Naive thymus-derived CD4-positive, alpha-beta T cell (primary cell): Measurements from ENCODE around the gene GMDS. TPM values are rescaled to one million over a fixed set of nuclear protein-coding genes. Genes with fewer than 3 reads are reported as not detected.

Source experiments
- ATAC-seq: fragments of 150-1000 bp; cut with Tn5 transposase; 2 replicates; pipeline ENCODE4 v1.10.0; 2021; ENCODE audit warnings: mild to moderate bottlenecking, moderate library complexity
- CTCF ChIA-PET: fragments of 350-600 bp; sonication (Branson Sonifier 250); formaldehyde crosslinking; loops from one replicate; lab custom pipeline; 2021; ENCODE audit warnings: antibody characterized with exemption; lab: Charles Lee
- POLR2A ChIA-PET: fragments of 350-600 bp; sonication (Branson Sonifier 250); formaldehyde crosslinking; loops from one replicate; lab custom pipeline; 2021; ENCODE audit warnings: antibody characterized with exemption, inconsistent platforms; lab: Charles Lee
- DNase-seq, 9 donors: peaks; one replicate each; pipeline versions ENCODE4 v3.0.0 to v3.0.0-alpha.2; 2020 to 2022; ENCODE audit warnings: mixed read lengths in 1 of 9
- H3K27ac ChIP-seq: one replicate; pipeline ENCODE4 v1.7.0; 2013; ENCODE audit warnings: mild to moderate bottlenecking, low read depth, low read length, moderate library complexity
- H3K27me3 ChIP-seq, 2 donors: one replicate each; pipeline ENCODE4 v1.7.0; 2013; ENCODE audit warnings: low read length in 2 of 2, mild to moderate bottlenecking in 2 of 2, moderate library complexity in 2 of 2; ENCODE audit not compliant: control insufficient read depth in 2 of 2, insufficient read depth in 2 of 2
- H3K36me3 ChIP-seq, 3 experiments: 1 replicate in 2 of 3; 2 replicates in 1 of 3; pipeline ENCODE4 v1.7.0; 2013; ENCODE audit warnings: low read length in 3 of 3, mild to moderate bottlenecking in 3 of 3, moderate library complexity in 1 of 3; ENCODE audit not compliant: insufficient read depth in 3 of 3, control insufficient read depth in 2 of 3
- H3K4me1 ChIP-seq, 2 donors: one replicate each; pipeline ENCODE4 v1.7.0; 2013; ENCODE audit warnings: low read length in 2 of 2, mild to moderate bottlenecking in 2 of 2, moderate library complexity in 1 of 2; ENCODE audit not compliant: control insufficient read depth in 2 of 2, insufficient read depth in 2 of 2
- H3K4me3 ChIP-seq: 2 replicates; pipeline ENCODE4 v1.7.0; 2013; ENCODE audit warnings: mild to moderate bottlenecking, low read length
- H3K9me3 ChIP-seq, 3 experiments: 1 replicate in 2 of 3; 2 replicates in 1 of 3; pipeline ENCODE4 v1.7.0; 2013; ENCODE audit warnings: low read length in 3 of 3; ENCODE audit not compliant: control insufficient read depth in 2 of 3
- H3K27ac Mint-ChIP-seq, 9 donors: one replicate each; pipeline ENCODE4 v1.8.0; 2020 to 2022; ENCODE audit warnings: mixed read lengths in 9 of 9, mild to moderate bottlenecking in 8 of 9, moderate library complexity in 5 of 9, inconsistent platforms in 2 of 9
- H3K27me3 Mint-ChIP-seq, 5 donors: one replicate each; pipeline ENCODE4 v1.8.0; 2021 to 2022; ENCODE audit warnings: mixed read lengths in 5 of 5, mild to moderate bottlenecking in 1 of 5
- H3K36me3 Mint-ChIP-seq, 5 donors: one replicate each; pipeline ENCODE4 v1.8.0; 2020 to 2022; ENCODE audit warnings: mixed read lengths in 5 of 5, mild to moderate bottlenecking in 3 of 5, inconsistent platforms in 1 of 5
- H3K4me1 Mint-ChIP-seq, 7 donors: one replicate each; pipeline ENCODE4 v1.8.0; 2020 to 2022; ENCODE audit warnings: mixed read lengths in 7 of 7, mild to moderate bottlenecking in 3 of 7, inconsistent platforms in 1 of 7
- H3K4me3 Mint-ChIP-seq, 10 donors: one replicate each; pipeline ENCODE4 v1.8.0; 2020 to 2022; ENCODE audit warnings: mild to moderate bottlenecking in 10 of 10, mixed read lengths in 10 of 10, moderate library complexity in 6 of 10, inconsistent platforms in 2 of 10
- H3K9me3 Mint-ChIP-seq, 11 donors: one replicate each; pipeline ENCODE4 v1.8.0; 2020 to 2022; ENCODE audit warnings: mixed read lengths in 11 of 11, mild to moderate bottlenecking in 4 of 11, inconsistent platforms in 1 of 11, moderate library complexity in 1 of 11
- intact Hi-C, 2 donors: fragments of 100-400 bp; cut with micrococcal nuclease; formaldehyde crosslinking; loops; one replicate each; pipeline ENCODE4 v1.15.1; 2023
- polyA plus RNA-seq, 2 donors: library from polyadenylated mRNA; unstranded; fragments of 300-500 nt; fragmentation: Illumina TruSeq; gene quantifications; one replicate each; pipeline ENCODE4 v1.2.3, GENCODE V29; 2021
- total RNA-seq, 6 experiments: library from RNA in 5 of 6; stranded (reverse) in 5 of 6; gene quantifications; 1 replicate in 5 of 6; 2 replicates in 1 of 6; pipeline ENCODE4 v1.2.3 and lab custom pipeline; 2021 to 2026

GMDS gene
- total and polyA plus RNA-seq, 7 experiments from 2014 or later, result 12.7 to 33.9 (median 18.3) TPM

- Histone ChIP-seq H3K4me3 (peak overlapping the region; percentile 62), H3K4me1 (peaks cover 10 to 18% of the 10 kb centered on the region in 2 donors), H3K9me3 (no peaks in the 10 kb centered on the region), H3K27me3 (peaks cover 15 to 33% of the 10 kb centered on the region in 2 donors), H3K27ac (no peak overlapping the region), H3K36me3 (no peaks in the 10 kb centered on the region)
- Mint-ChIP-seq H3K9me3 (peaks cover 0 to 5% (median 0%) of the 10 kb centered on the region in 11 donors), H3K4me1 (peaks cover 28 to 49% (median 40%) of the 10 kb centered on the region in 7 donors), H3K36me3 (no peaks in the 10 kb centered on the region), H3K27me3 (peaks cover 51 to 66% (median 54%) of the 10 kb centered on the region in 5 donors), H3K27ac (peak overlapping the region in 5 of 9 donors; percentile 9 to 76 (median 32)), H3K4me3 (peak overlapping the region; percentile 80 to 91 (median 87))
- DNase-seq (peak in 2 of 9 donors; percentile 28 to 31), ATAC-seq (no peak)
- ChIA-PET CTCF (no interaction called here), POLR2A (no interaction called here)
- intact Hi-C loops, result loop anchor here in 1 of 2 donors (2.0 to 5.0 kb wide), 3 partner anchors 233 to 1619 kb away; partner anchors contain the start of gene FOXQ1
Observed at GRCh38 chr6:1611572-1612298, 633.7 kb downstream of the GMDS start.

- Mint-ChIP-seq H3K27ac (no peak overlapping the region), H3K9me3 (peaks cover 0 to 5% (median 0%) of the 10 kb centered on the region in 11 donors), H3K4me3 (peak overlapping the region in 1 of 10 donors; percentile 78), H3K27me3 (peaks cover 55 to 66% (median 56%) of the 10 kb centered on the region in 5 donors), H3K36me3 (no peaks in the 10 kb centered on the region), H3K4me1 (peaks cover 28 to 54% (median 45%) of the 10 kb centered on the region in 7 donors)
- intact Hi-C loops, result loop anchor here in 1 of 2 donors (5.0 kb wide), 1 partner anchor 299 kb away; the partner anchor contains the start of gene FOXQ1
- DNase-seq, result no peak
- Histone ChIP-seq H3K4me3 (no peak overlapping the region), H3K27me3 (peaks cover 20 to 33% of the 10 kb centered on the region in 2 donors), H3K36me3 (no peaks in the 10 kb centered on the region), H3K9me3 (no peaks in the 10 kb centered on the region), H3K4me1 (peaks cover 13 to 18% of the 10 kb centered on the region in 2 donors), H3K27ac (no peak overlapping the region)
- ATAC-seq, result no peak
- POLR2A ChIA-PET, result no interaction called here
- CTCF ChIA-PET, result no interaction called here
Observed at GRCh38 chr6:1611322-1611571, 634.2 kb downstream of the GMDS start.

- intact Hi-C loops, result loop anchor here in 1 of 2 donors (5.0 kb wide), 1 partner anchor 298 kb away; the partner anchor contains the start of gene FOXQ1
- Histone ChIP-seq H3K4me1 (peaks cover 19% of the 10 kb centered on the region in 2 donors), H3K4me3 (peak overlapping the region; percentile 26), H3K9me3 (no peaks in the 10 kb centered on the region), H3K27me3 (peaks cover 20 to 33% of the 10 kb centered on the region in 2 donors), H3K27ac (no peak overlapping the region), H3K36me3 (no peaks in the 10 kb centered on the region)
- ATAC-seq (peak; percentile 17), DNase-seq (peak in 3 of 9 donors; percentile 20 to 35 (median 33))
- H3K27me3 Mint-ChIP-seq, result peaks cover 55 to 66% (median 60%) of the 10 kb centered on the region in 5 donors
- peaks cover 32 to 60% (median 50%) of the 10 kb centered on the region in 7 donors for H3K4me1 Mint-ChIP-seq
- ChIA-PET CTCF (no interaction called here), POLR2A (no interaction called here)
- peaks cover 0 to 5% (median 0%) of the 10 kb centered on the region in 11 donors for H3K9me3 Mint-ChIP-seq
- H3K4me3 Mint-ChIP-seq, result peak overlapping the region; percentile 75 to 88 (median 82)
- H3K36me3 Mint-ChIP-seq, result no peaks in the 10 kb centered on the region
- H3K27ac Mint-ChIP-seq, result peak overlapping the region in 1 of 9 donors; percentile 58
Observed at GRCh38 chr6:1610497-1611321, 634.7 kb downstream of the GMDS start.

GRCh38 chr6:1609648-1610496 is 635.5 kb downstream of the GMDS start, which contains the start of gene FOXC1:
Gene FOXC1 (plus strand): TSS chr6:1609915. CDS start chr6:1610446, 531 bp downstream.
- H3K9me3 Mint-ChIP-seq, result peaks cover 0 to 5% (median 0%) of the 10 kb centered on the region in 11 donors
- H3K27me3 ChIP-seq, result peaks cover 20 to 36% of the 10 kb centered on the region in 2 donors
- intact Hi-C loops, result loop anchor here (5.0 to 10.0 kb wide), 3 partner anchors 298 to 1455 kb away; partner anchors contain the start of genes FOXQ1 (in 1 of the 2), GMDS (in 1 of the 2) and RIPK1 (in 1 of the 2)
- peak within 1 kb of the TSS; percentile 26 for H3K4me3 ChIP-seq
- H3K27ac Mint-ChIP-seq, result peak within 1 kb of the TSS in 1 of 9 donors; percentile 84
- H3K36me3 Mint-ChIP-seq, result no peaks in the 10 kb centered on the region
- no peaks in the 10 kb centered on the region for H3K9me3 ChIP-seq
- H3K4me1 Mint-ChIP-seq, result peaks cover 35 to 65% (median 55%) of the 10 kb centered on the region in 7 donors
- POLR2A ChIA-PET, result no interaction called here
- peaks cover 55 to 67% (median 65%) of the 10 kb centered on the region in 5 donors for H3K27me3 Mint-ChIP-seq
- CTCF ChIA-PET, result no interaction called here
- no peaks in the 10 kb centered on the region for H3K36me3 ChIP-seq
- peak within 1 kb of the TSS; percentile 75 to 88 (median 82) for H3K4me3 Mint-ChIP-seq
- peaks cover 22 to 27% of the 10 kb centered on the region in 2 donors for H3K4me1 ChIP-seq
- DNase-seq (peak in 1 of 9 donors; percentile 61), ATAC-seq (peak; percentile 54)
- H3K27ac ChIP-seq, result no peak within 1 kb of the TSS

GRCh38 chr6:1609041-1609647 is 636.3 kb downstream of the GMDS start:
- no peaks in the 10 kb centered on the region for H3K36me3 Mint-ChIP-seq
- no peaks in the 10 kb centered on the region for H3K36me3 ChIP-seq
- H3K4me1 ChIP-seq, result peaks cover 22 to 34% of the 10 kb centered on the region in 2 donors
- H3K4me1 Mint-ChIP-seq, result peaks cover 35 to 65% (median 55%) of the 10 kb centered on the region in 7 donors
- H3K9me3 ChIP-seq, result no peaks in the 10 kb centered on the region
- no peak overlapping the region for H3K27ac ChIP-seq
- no peak overlapping the region for H3K4me3 ChIP-seq
- ChIA-PET CTCF (no interaction called here), POLR2A (no interaction called here)
- intact Hi-C loops, result loop anchor here (5.0 to 10.0 kb wide), 2 partner anchors 638 to 1456 kb away; partner anchors contain the start of genes GMDS (in 1 of the 2) and RIPK1 (in 1 of the 2)
- peak overlapping the region in 1 of 9 donors; percentile 42 for H3K27ac Mint-ChIP-seq
- H3K9me3 Mint-ChIP-seq, result peaks cover 0 to 5% (median 0%) of the 10 kb centered on the region in 11 donors
- ATAC-seq (no peak), DNase-seq (no peak)
- peaks cover 55 to 67% (median 62%) of the 10 kb centered on the region in 5 donors for H3K27me3 Mint-ChIP-seq
- peaks cover 20 to 35% of the 10 kb centered on the region in 2 donors for H3K27me3 ChIP-seq
- H3K4me3 Mint-ChIP-seq, result peak overlapping the region; percentile 52 to 78 (median 72)
